Lung (tissue), 12 donors: Measurements from ENCODE around the gene SFXN1. TPM values are rescaled to one million over a fixed set of nuclear protein-coding genes. Genes with fewer than 3 reads are reported as not detected.

Source experiments
- ATAC-seq: fragments of 200-7000 bp; cut with Tn5 transposase; one replicate; pipeline ENCODE4 v1.9.1; 2020; ENCODE audit warnings: moderate number of reproducible peaks; ENCODE audit not compliant: insufficient read depth, low FRiP score
- DNase-seq, 3 donors: peaks; one replicate each; pipeline ENCODE4 v3.0.0-alpha.2; 2013 to 2017
- H3K27ac ChIP-seq, 2 donors: one replicate each; pipeline ENCODE4 v1.5.1; 2013; ENCODE audit warnings: mild to moderate bottlenecking in 2 of 2, moderate library complexity in 2 of 2, control low read depth in 1 of 2, inconsistent platforms in 1 of 2, low read depth in 1 of 2, low read length in 1 of 2
- H3K27me3 ChIP-seq, 3 donors: one replicate each; pipeline ENCODE4 v1.5.1; 2013; ENCODE audit warnings: low read length in 2 of 3; ENCODE audit not compliant: control insufficient read depth in 3 of 3, insufficient read depth in 3 of 3
- H3K36me3 ChIP-seq, 4 donors: one replicate each; pipeline ENCODE4 v1.5.1; 2013; ENCODE audit warnings: low read length in 4 of 4, mild to moderate bottlenecking in 1 of 4, moderate library complexity in 1 of 4; ENCODE audit not compliant: control insufficient read depth in 4 of 4, insufficient read depth in 4 of 4
- H3K4me1 ChIP-seq, 5 donors: one replicate each; pipeline ENCODE4 v1.5.1; 2013; ENCODE audit warnings: low read length in 5 of 5, mild to moderate bottlenecking in 2 of 5, moderate library complexity in 1 of 5; ENCODE audit not compliant: control insufficient read depth in 5 of 5, insufficient read depth in 5 of 5
- H3K4me3 ChIP-seq: one replicate; pipeline ENCODE4 v1.5.1; 2013; ENCODE audit warnings: mild to moderate bottlenecking, control low read depth, moderate library complexity
- H3K9ac ChIP-seq, 2 donors: one replicate each; pipeline ENCODE4 v1.5.1; 2013; ENCODE audit warnings: low read length in 2 of 2, control low read depth in 1 of 2; ENCODE audit not compliant: insufficient read depth in 1 of 2
- H3K9me3 ChIP-seq, 4 donors: one replicate each; pipeline ENCODE4 v1.5.1; 2013; ENCODE audit warnings: low read length in 3 of 4, mild to moderate bottlenecking in 1 of 4, moderate library complexity in 1 of 4; ENCODE audit not compliant: control insufficient read depth in 4 of 4, insufficient read depth in 3 of 4
- WGBS, 2 donors: extraction: QIAGEN DNeasy Blood & Tissue Kit; methylation state at CpG; one replicate each; pipeline ENCODE4 v1.1.7; 2013; 5-methylcytosine and 5-hydroxymethylcytosine counted together
- polyA plus RNA-seq, 2 donors: library from polyadenylated mRNA; stranded (reverse); fragments of 200-250 nt; gene quantifications; one replicate each; pipeline ENCODE4 v1.2.1, GENCODE V29; 2013
- total RNA-seq, 2 donors: library from RNA; depleted of rRNA in 1 of 2; stranded (reverse); fragments of >200 nt in 1 of 2; gene quantifications; one replicate each; pipeline ENCODE4 v1.2.1, GENCODE V29; 2014 to 2021
- TF ChIP-seq, protein P1 (sequence below): IDR thresholded peaks from 2 replicates; pipeline ENCODE4 v1.5.1; 2012; ENCODE audit warnings: mild to moderate bottlenecking; ENCODE audit errors: control extremely low read depth, extremely low read depth
- donor health status: control.
- donor health status: control.
- donor health status: Bipolar disorder and iron deficiency.
- donor health status: healthy.
- donor health status: DM: yes; HTN: yes; CAD: no.

The SFXN1 gene
- total and polyA plus RNA-seq, 4 donors: 5.7 to 42.2 (median 19.0) TPM

DNA sequence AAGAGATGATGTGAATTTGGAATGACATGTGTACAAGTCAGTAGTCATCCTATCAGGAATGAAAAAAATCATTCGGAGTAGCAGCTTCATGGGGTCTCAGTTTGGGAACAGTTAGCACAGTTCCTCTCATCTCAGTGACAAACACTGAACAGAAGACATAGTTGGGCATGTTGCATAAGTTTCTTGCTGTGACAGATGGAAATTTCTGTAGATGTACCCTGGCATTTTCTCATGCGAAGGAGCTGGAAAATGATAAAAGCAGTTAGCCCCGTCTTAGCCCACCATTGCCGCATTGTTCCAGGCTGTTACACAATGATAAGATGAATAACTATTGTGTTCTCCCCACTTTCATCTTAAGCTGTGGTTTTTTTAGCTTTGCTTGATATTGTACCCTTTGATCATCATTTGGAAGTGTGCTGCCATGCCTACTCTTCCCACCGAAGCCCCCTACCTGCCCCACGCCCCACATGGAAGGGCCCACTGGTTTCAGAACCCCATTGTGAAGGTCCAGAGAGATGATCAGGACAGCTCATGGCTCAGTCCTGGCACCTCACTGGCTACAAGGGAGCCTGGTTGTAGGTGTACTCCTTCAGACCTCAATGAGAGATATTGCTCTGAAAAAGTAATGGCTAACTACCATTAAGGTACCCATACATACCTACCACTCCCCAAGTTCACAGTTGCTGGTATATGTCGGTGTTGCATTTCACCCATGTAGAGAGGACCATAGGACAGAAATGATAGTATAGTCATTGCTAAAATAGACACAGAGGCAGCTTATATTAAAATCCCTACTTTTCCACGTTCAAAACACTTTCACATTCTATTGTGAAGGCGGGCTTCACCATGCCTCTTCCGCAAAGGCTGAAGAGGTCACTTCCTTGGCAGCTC is 38.8 kb downstream of the SFXN1 start:
- TF ChIP-seq, protein P1, sequence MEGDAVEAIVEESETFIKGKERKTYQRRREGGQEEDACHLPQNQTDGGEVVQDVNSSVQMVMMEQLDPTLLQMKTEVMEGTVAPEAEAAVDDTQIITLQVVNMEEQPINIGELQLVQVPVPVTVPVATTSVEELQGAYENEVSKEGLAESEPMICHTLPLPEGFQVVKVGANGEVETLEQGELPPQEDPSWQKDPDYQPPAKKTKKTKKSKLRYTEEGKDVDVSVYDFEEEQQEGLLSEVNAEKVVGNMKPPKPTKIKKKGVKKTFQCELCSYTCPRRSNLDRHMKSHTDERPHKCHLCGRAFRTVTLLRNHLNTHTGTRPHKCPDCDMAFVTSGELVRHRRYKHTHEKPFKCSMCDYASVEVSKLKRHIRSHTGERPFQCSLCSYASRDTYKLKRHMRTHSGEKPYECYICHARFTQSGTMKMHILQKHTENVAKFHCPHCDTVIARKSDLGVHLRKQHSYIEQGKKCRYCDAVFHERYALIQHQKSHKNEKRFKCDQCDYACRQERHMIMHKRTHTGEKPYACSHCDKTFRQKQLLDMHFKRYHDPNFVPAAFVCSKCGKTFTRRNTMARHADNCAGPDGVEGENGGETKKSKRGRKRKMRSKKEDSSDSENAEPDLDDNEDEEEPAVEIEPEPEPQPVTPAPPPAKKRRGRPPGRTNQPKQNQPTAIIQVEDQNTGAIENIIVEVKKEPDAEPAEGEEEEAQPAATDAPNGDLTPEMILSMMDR: no peak
- Histone ChIP-seq H3K27me3 (no peaks in the 10 kb centered on the region), H3K9me3 (peaks cover 0 to 4% (median under 1%) of the 10 kb centered on the region in 4 donors), H3K36me3 (peaks cover 16 to 54% (median 42%) of the 10 kb centered on the region in 4 donors), H3K4me1 (no peaks in the 10 kb centered on the region), H3K9ac (no peak overlapping the region), H3K4me3 (no peak overlapping the region), H3K27ac (no peak overlapping the region)
- DNase-seq (no peak), ATAC-seq (no peak)
- WGBS, 2 donors: 95 to 96% methylated on average over 10 of the region's 10 CpGs

DNA sequence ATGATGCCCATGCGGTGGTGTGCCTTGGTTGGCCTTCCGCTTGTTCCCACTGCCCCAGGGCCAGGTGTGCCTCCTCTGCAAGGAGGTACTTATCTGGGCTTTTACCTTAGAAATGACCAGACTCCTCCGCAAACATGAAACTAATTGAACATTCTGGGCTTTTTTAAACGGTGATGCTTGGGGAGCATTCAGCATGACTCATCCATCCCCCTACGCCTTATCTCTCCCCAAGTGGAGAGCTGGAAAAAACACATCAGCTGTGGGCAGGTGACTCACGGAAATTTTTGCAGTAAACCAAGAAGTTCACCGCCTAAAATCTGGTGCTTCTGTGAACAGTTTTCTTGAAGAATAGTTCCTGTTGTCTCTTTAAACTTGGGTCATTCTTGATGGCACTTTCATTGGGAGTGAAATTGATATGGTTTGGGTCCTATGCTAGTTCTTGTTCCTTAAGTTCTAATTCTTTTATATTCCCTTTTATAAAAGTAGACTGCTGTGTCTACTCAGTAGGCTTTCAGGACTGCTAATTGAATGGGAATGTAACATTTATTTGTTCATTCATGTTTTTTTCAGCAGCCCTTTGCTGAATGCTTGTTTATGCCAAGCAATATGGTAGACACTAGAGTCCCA is 39.6 kb downstream of the SFXN1 start:
- Histone ChIP-seq H3K4me1 (no peaks in the 10 kb centered on the region), H3K36me3 (peaks cover 21 to 57% (median 44%) of the 10 kb centered on the region in 4 donors), H3K4me3 (no peak overlapping the region), H3K27ac (no peak overlapping the region), H3K9me3 (peaks cover 0 to 4% (median under 1%) of the 10 kb centered on the region in 4 donors), H3K27me3 (no peaks in the 10 kb centered on the region), H3K9ac (no peak overlapping the region)
- TF ChIP-seq, protein P1: no peak
- DNase-seq (no peak), ATAC-seq (no peak)
- 87 to 98% methylated on average over 7 of the region's 7 CpGs for WGBS, 2 donors

DNA sequence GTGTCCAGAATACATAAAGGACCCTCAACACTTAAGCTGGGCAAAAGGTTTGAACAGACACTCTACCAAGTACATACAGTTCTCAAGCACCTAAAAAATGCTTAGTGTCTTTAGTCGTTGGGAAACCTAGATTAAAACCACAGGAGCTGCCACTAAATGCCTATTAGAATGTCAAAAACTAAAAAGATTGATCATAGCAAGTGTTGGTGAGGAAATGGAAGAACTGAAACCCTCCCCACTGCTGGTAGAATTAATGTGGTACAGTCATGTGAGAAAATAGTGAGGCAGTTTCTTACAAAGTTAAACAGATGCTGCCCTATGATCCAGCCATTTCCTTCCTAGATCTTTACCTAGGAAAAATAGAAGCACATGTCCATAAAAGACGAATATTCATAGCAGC is 40.6 kb downstream of the SFXN1 start:
- TF ChIP-seq, protein P1: no peak
- 88 to 100% methylated on average over 2 of the region's 2 CpGs for WGBS, 2 donors
- DNase-seq (no peak), ATAC-seq (no peak)
- H3K27ac ChIP-seq: no peak overlapping the region
- H3K36me3 ChIP-seq: peaks cover 17 to 51% (median 41%) of the 10 kb centered on the region in 4 donors
- H3K27me3 ChIP-seq: no peaks in the 10 kb centered on the region
- H3K9ac ChIP-seq: no peak overlapping the region
- no peaks in the 10 kb centered on the region for H3K4me1 ChIP-seq
- no peak overlapping the region for H3K4me3 ChIP-seq
- H3K9me3 ChIP-seq: peaks cover 0 to 4% (median under 1%) of the 10 kb centered on the region in 4 donors
